B cell (primary cell): ENCODE data around the gene C1orf56. TPM values are rescaled to one million over a fixed set of nuclear protein-coding genes. Genes with fewer than 3 reads are reported as not detected.

ENCODE experiments used
- ATAC-seq: fragments of 200-7000 bp; cut with Tn5 transposase; one replicate; pipeline ENCODE4 v1.10.0; 2021; ENCODE audit warnings: low read depth, mild to moderate bottlenecking, moderate number of reproducible peaks, moderate library complexity
- CTCF ChIA-PET: fragments of 350-600 bp; sonication (Branson Sonifier 250); formaldehyde crosslinking; loops from one replicate; lab custom pipeline; 2021; ENCODE audit warnings: antibody characterized with exemption, inconsistent platforms; lab: Charles Lee
- POLR2A ChIA-PET: fragments of 350-600 bp; sonication (Branson Sonifier 250); formaldehyde crosslinking; loops from one replicate; lab custom pipeline; 2021; ENCODE audit warnings: antibody characterized with exemption; lab: Charles Lee
- DNase-seq: peaks from one replicate; pipeline ENCODE4 v3.0.0; 2013
- H2AFZ ChIP-seq: 2 replicates; pipeline ENCODE4 v1.6.1; 2012; ENCODE audit warnings: mild to moderate bottlenecking, low read depth, low read length; ENCODE audit not compliant: insufficient read depth, poor library complexity, severe bottlenecking
- H3K27ac ChIP-seq, 2 donors: 1 replicate in 1 of 2; 2 replicates in 1 of 2; pipeline ENCODE4 v1.5.1; 2012 to 2013; ENCODE audit warnings: low read length in 2 of 2, mild to moderate bottlenecking in 2 of 2, moderate library complexity in 1 of 2
- H3K27me3 ChIP-seq, 4 experiments: fragments of 200-600 bp in 1 of 4; sonication (generic) in 1 of 4; replicated peaks in 1 of 4; 1 replicate in 2 of 4; 2 replicates in 2 of 4; pipeline versions ENCODE4 v1.6.1 to v1.7.0; 2013 to 2016; ENCODE audit warnings: low read length in 3 of 4, mild to moderate bottlenecking in 2 of 4, mixed read lengths in 1 of 4, moderate library complexity in 1 of 4; ENCODE audit not compliant: insufficient read depth in 4 of 4, control insufficient read depth in 3 of 4; ENCODE audit errors: control extremely low read depth in 1 of 4
- H3K36me3 ChIP-seq, 2 experiments: replicated peaks in 1 of 2; 1 replicate in 1 of 2; 2 replicates in 1 of 2; pipeline versions ENCODE4 v1.6.1 to v1.7.1; 2013; ENCODE audit warnings: low read length in 1 of 2; ENCODE audit not compliant: insufficient read depth in 2 of 2, control insufficient read depth in 1 of 2; ENCODE audit errors: control extremely low read depth in 1 of 2, extremely low read depth in 1 of 2
- H3K4me1 ChIP-seq, 2 donors: fragments of 200-600 bp in 1 of 2; sonication (generic) in 1 of 2; 1 replicate in 1 of 2; 2 replicates in 1 of 2; pipeline versions ENCODE4 v1.5.1 to v1.6.1; 2013 to 2017; ENCODE audit warnings: low read length in 2 of 2; ENCODE audit not compliant: control insufficient read depth in 2 of 2, insufficient read depth in 2 of 2
- H3K4me2 ChIP-seq: replicated peaks from 2 replicates; pipeline ENCODE3; 2012; ENCODE audit warnings: mild to moderate bottlenecking, low read depth, low read length; ENCODE audit not compliant: poor library complexity, severe bottlenecking
- H3K4me3 ChIP-seq, 5 experiments: fragments of 200-600 bp in 1 of 5; sonication (generic) in 1 of 5; 1 replicate in 3 of 5; 2 replicates in 2 of 5; pipeline versions ENCODE4 v1.5.1 to v1.7.0; 2011 to 2016; ENCODE audit warnings: low read length in 4 of 5, mild to moderate bottlenecking in 4 of 5, low read depth in 2 of 5, control low read depth in 1 of 5, moderate library complexity in 1 of 5; ENCODE audit not compliant: insufficient read depth in 1 of 5; ENCODE audit errors: control extremely low read depth in 1 of 5, extremely low read depth in 1 of 5
- H3K79me2 ChIP-seq: fragments of 200-600 bp; sonication (generic); one replicate; pipeline ENCODE4 v1.6.0; 2016; ENCODE audit warnings: low read length; ENCODE audit not compliant: control insufficient read depth, insufficient read depth
- H3K9ac ChIP-seq: fragments of 200-600 bp; sonication (generic); 2 replicates; pipeline ENCODE4 v1.6.1; 2017; ENCODE audit warnings: mild to moderate bottlenecking, low read length, moderate library complexity
- H3K9me3 ChIP-seq, 3 donors: one replicate each; pipeline versions ENCODE4 v1.6.1 to v1.7.1; 2013; ENCODE audit warnings: low read length in 2 of 3; ENCODE audit not compliant: control insufficient read depth in 2 of 3, insufficient read depth in 1 of 3; ENCODE audit errors: control extremely low read depth in 1 of 3
- H4K20me1 ChIP-seq: 2 replicates; pipeline ENCODE4 v1.6.0; 2012; ENCODE audit warnings: mild to moderate bottlenecking, low read length; ENCODE audit not compliant: insufficient read depth, control insufficient read depth, poor library complexity, severe bottlenecking
- H3K27ac Mint-ChIP-seq: one replicate; pipeline ENCODE4 v1.8.0; 2021; ENCODE audit warnings: mixed read lengths
- H3K27me3 Mint-ChIP-seq: one replicate; pipeline ENCODE4 v1.8.0; 2021; ENCODE audit warnings: mixed read lengths
- H3K4me1 Mint-ChIP-seq: one replicate; pipeline ENCODE4 v1.8.0; 2021; ENCODE audit warnings: mixed read lengths
- H3K4me3 Mint-ChIP-seq: one replicate; pipeline ENCODE4 v1.8.0; 2021; ENCODE audit warnings: mixed read lengths
- H3K9me3 Mint-ChIP-seq: one replicate; pipeline ENCODE4 v1.8.0; 2022; ENCODE audit warnings: mixed read lengths; ENCODE audit not compliant: insufficient read depth
- CTCF ChIP-seq: fragments of 200-600 bp; IDR thresholded peaks from one replicate; pipeline ENCODE4 v1.8.0; 2022; ENCODE audit warnings: antibody characterized with exemption, mild to moderate bottlenecking
- EZH2 ChIP-seq: IDR thresholded peaks from 2 replicates; pipeline ENCODE4 v1.6.1; 2012; ENCODE audit warnings: borderline replicate concordance, low read depth, mild to moderate bottlenecking, moderate library complexity, low read length; ENCODE audit not compliant: insufficient read depth, poor library complexity, severe bottlenecking
- WGBS: methylation state at CpG from one replicate; pipeline ENCODE4 v1.1.5; 2013; ENCODE audit warnings: missing lambda C conversion rate; ENCODE audit not compliant: insufficient coverage; 5-methylcytosine and 5-hydroxymethylcytosine counted together
- intact Hi-C: fragments of 100-400 bp; cut with micrococcal nuclease; formaldehyde crosslinking; loops from one replicate; pipeline ENCODE4 v1.10.0; 2022
- polyA plus RNA-seq: library from polyadenylated mRNA; depleted of rRNA; stranded (reverse); fragments of >200 nt; gene quantifications from 2 replicates; pipeline ENCODE4 v1.2.3, GENCODE V29; 2012
- total RNA-seq, 2 donors: library from RNA; stranded (reverse); fragments of 120-200 nt in 1 of 2; gene quantifications; 1 replicate in 1 of 2; 2 replicates in 1 of 2; pipeline versions ENCODE4 v1.2.3 to v1.2.4, GENCODE V29; 2013 to 2022

C1orf56 gene
- total and polyA plus RNA-seq, 2 donors (not counting 1 experiment from before 2014, with no cell fraction given) = 2.4 to 4.5 TPM

GRCh38 chr1:151036356-151036755, 11.2 kb upstream of the C1orf56 start, which contains the start of gene BNIPL:
Gene BNIPL, plus strand, starts transcription at chr1:151036586. Its CDS starts 140 bp downstream, at chr1:151036726.
- POLR2A ChIA-PET = no interaction called here
- H3K27ac Mint-ChIP-seq = no peak within 1 kb of the TSS
- intact Hi-C loops = no loop called here

GRCh38 chr1:151037032-151037431, 10.5 kb upstream of the C1orf56 start:
- Histone ChIP-seq H3K9me3 (no peaks in the 10 kb centered on the region), H3K4me1 (no peaks in the 10 kb centered on the region), H3K27me3 (no peaks in the 10 kb centered on the region), H3K4me2 (no peak overlapping the region), H2AFZ (no peak overlapping the region), H4K20me1 (no peaks in the 10 kb centered on the region), H3K79me2 (no peaks in the 10 kb centered on the region), H3K27ac (no peak overlapping the region), H3K9ac (no peak overlapping the region), H3K4me3 (no peak overlapping the region), H3K36me3 (peaks cover 0 to 18% of the 10 kb centered on the region in 2 experiments)
- Mint-ChIP-seq H3K27ac (no peak overlapping the region), H3K9me3 (no peaks in the 10 kb centered on the region), H3K27me3 (no peaks in the 10 kb centered on the region), H3K4me3 (no peak overlapping the region), H3K4me1 (no peaks in the 10 kb centered on the region)
- ChIA-PET CTCF (interaction anchor here (0.9 to 1.1 kb wide), 2 partner anchors 8 to 25 kb away, joined by 3 read pairs; no protein-coding TSS in a partner anchor), POLR2A (no interaction called here)
- ATAC-seq (no peak), DNase-seq (no peak)
- 100% methylated on average over 2 of the region's 6 CpGs for WGBS
- TF ChIP-seq CTCF = no peak
- TF ChIP-seq EZH2 = no peak
- intact Hi-C loops = no loop called here

More at GRCh38 chr1:151036356-151036755, 11.2 kb upstream of the C1orf56 start, which contains the start of gene BNIPL:
- H3K4me3 Mint-ChIP-seq = no peak within 1 kb of the TSS
- CTCF ChIA-PET = interaction anchor here (0.9 to 1.1 kb wide), 2 partner anchors 9 to 25 kb away, joined by 3 read pairs; no protein-coding TSS in a partner anchor
- no peaks in the 10 kb centered on the region for H3K27me3 Mint-ChIP-seq
- Histone ChIP-seq H3K4me2 (no peak within 1 kb of the TSS), H2AFZ (no peak within 1 kb of the TSS), H3K36me3 (peaks cover 0 to 23% of the 10 kb centered on the region in 2 experiments), H3K9ac (no peak within 1 kb of the TSS), H3K79me2 (no peaks in the 10 kb centered on the region), H3K4me3 (no peak within 1 kb of the TSS), H3K27me3 (no peaks in the 10 kb centered on the region), H4K20me1 (no peaks in the 10 kb centered on the region), H3K27ac (no peak within 1 kb of the TSS), H3K9me3 (no peaks in the 10 kb centered on the region), H3K4me1 (no peaks in the 10 kb centered on the region)
- no peaks in the 10 kb centered on the region for H3K4me1 Mint-ChIP-seq
- no peak for ATAC-seq
- TF ChIP-seq CTCF (no peak), EZH2 (no peak)
- DNase-seq = no peak
- no CpG with 5 or more reads among the region's 2 CpGs for WGBS
- no peaks in the 10 kb centered on the region for H3K9me3 Mint-ChIP-seq
